Common myeloid progenitor, CD34-positive (primary cell): ENCODE results near the gene C2orf78.

Experiments
- CTCF ChIA-PET: fragments of 350-600 bp; sonication (Branson Sonifier 250); formaldehyde crosslinking; loops from one replicate; lab custom pipeline; 2021; ENCODE audit warnings: antibody characterized with exemption; lab: Charles Lee
- POLR2A ChIA-PET: fragments of 350-600 bp; sonication (Branson Sonifier 250); formaldehyde crosslinking; loops from one replicate; lab custom pipeline; 2021; ENCODE audit warnings: antibody characterized with exemption; lab: Charles Lee
- DNase-seq, 3 donors: peaks; one replicate each; pipeline versions ENCODE4 v3.0.0 to v3.0.0-alpha.2; 2013
- H3K27ac ChIP-seq, 2 experiments: 1 replicate in 1 of 2; 2 replicates in 1 of 2; pipeline ENCODE4 v1.7.0; 2013; ENCODE audit warnings: inconsistent platforms in 2 of 2, low read length in 2 of 2, mild to moderate bottlenecking in 2 of 2, low read depth in 1 of 2, moderate library complexity in 1 of 2; ENCODE audit not compliant: severe bottlenecking in 2 of 2, insufficient read depth in 1 of 2, poor library complexity in 1 of 2
- H3K27me3 ChIP-seq, 5 experiments: replicated peaks in 2 of 5; 1 replicate in 3 of 5; 2 replicates in 2 of 5; pipeline versions ENCODE4 v1.6.1 to v1.7.0; 2013; ENCODE audit warnings: low read length in 4 of 5, mild to moderate bottlenecking in 2 of 5, moderate library complexity in 2 of 5, inconsistent platforms in 1 of 5; ENCODE audit not compliant: insufficient read depth in 5 of 5, control insufficient read depth in 4 of 5
- H3K36me3 ChIP-seq, 4 experiments: 1 replicate in 2 of 4; 2 replicates in 2 of 4; pipeline versions ENCODE4 v1.6.1 to v1.7.0; 2013; ENCODE audit warnings: low read length in 3 of 4, control low read depth in 1 of 4, mild to moderate bottlenecking in 1 of 4; ENCODE audit not compliant: control insufficient read depth in 4 of 4, insufficient read depth in 4 of 4
- H3K4me1 ChIP-seq, 4 experiments: 1 replicate in 3 of 4; 2 replicates in 1 of 4; pipeline versions ENCODE4 v1.6.1 to v1.7.1; 2013; ENCODE audit warnings: low read length in 3 of 4, mild to moderate bottlenecking in 3 of 4, control low read depth in 1 of 4, inconsistent platforms in 1 of 4, moderate library complexity in 1 of 4; ENCODE audit not compliant: control insufficient read depth in 4 of 4, insufficient read depth in 4 of 4; ENCODE audit errors: control extremely low read depth in 1 of 4
- H3K4me3 ChIP-seq, 7 experiments: 1 replicate in 4 of 7; 2 replicates in 3 of 7; pipeline versions ENCODE4 v1.5.1 to v1.7.0; 2013; ENCODE audit warnings: mild to moderate bottlenecking in 7 of 7, low read length in 6 of 7, moderate library complexity in 6 of 7, inconsistent platforms in 2 of 7, low read depth in 2 of 7, control low read depth in 1 of 7; ENCODE audit not compliant: insufficient read depth in 4 of 7, control insufficient read depth in 1 of 7; ENCODE audit errors: extremely low read depth in 1 of 7
- H3K9me3 ChIP-seq, 5 experiments: 1 replicate in 4 of 5; 2 replicates in 1 of 5; pipeline versions ENCODE4 v1.6.1 to v1.7.1; 2013; ENCODE audit warnings: low read length in 4 of 5, mild to moderate bottlenecking in 2 of 5, inconsistent platforms in 1 of 5, low read depth in 1 of 5, moderate library complexity in 1 of 5; ENCODE audit not compliant: control insufficient read depth in 4 of 5, insufficient read depth in 2 of 5; ENCODE audit errors: control extremely low read depth in 1 of 5
- WGBS: methylation state at CpG from one replicate; pipeline ENCODE4 v1.1.5; 2013; ENCODE audit not compliant: insufficient coverage; 5-methylcytosine and 5-hydroxymethylcytosine counted together

Gene C2orf78

DNA sequence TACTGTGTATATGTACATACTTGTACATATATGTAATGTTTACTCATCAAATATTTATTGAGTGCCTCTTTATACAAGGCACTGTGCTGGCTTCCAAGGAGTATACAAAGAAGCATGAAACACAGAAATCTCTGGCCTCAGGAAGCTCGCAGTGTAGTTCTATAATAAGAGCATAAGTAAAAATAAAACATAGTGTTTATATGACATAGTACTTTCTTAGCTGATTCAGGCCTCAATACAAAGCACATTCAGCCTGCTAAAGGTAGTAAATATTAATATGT lies 58.7 kb downstream of the C2orf78 start:
- Histone ChIP-seq H3K36me3 (peaks cover 13 to 44% (median 28%) of the 10 kb centered on the region in 4 experiments), H3K4me3 (no peak overlapping the region), H3K9me3 (no peaks in the 10 kb centered on the region), H3K4me1 (peaks cover 3 to 23% (median 10%) of the 10 kb centered on the region in 4 experiments), H3K27ac (no peak overlapping the region), H3K27me3 (no peaks in the 10 kb centered on the region)
- DNase-seq = no peak
- ChIA-PET POLR2A (no interaction called here), CTCF (interaction anchor here (1.1 to 5.9 kb wide), 3 partner anchors 9 to 78 kb away, joined by 3 to 24 read pairs (median 23); no protein-coding TSS in a partner anchor)
- WGBS = no CpG with 5 or more reads among the region's 1 CpG

DNA sequence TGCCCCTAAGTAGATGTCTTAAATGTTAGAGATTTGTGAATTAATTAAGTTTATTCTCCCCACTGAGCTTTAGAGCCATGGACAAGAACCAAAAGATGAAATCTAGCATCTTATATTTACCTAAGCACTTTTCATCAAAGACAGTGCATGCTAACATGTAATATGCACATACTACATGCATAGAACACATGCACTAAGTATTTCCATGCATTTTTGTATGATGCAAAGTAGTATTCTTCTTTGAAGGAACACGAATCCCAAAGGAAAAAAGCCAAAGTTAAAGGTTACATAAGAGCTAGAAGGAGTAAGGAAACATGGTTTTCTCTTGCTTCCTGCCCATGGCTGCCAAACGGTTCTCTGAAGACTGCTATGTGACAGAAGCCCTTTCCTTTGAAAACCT lies 60.1 kb downstream of the C2orf78 start:
- ChIA-PET CTCF (interaction anchor here (0.8 to 5.9 kb wide), 4 partner anchors 11 to 163 kb away, joined by 3 to 24 read pairs (median 14); partner anchors contain the start of gene STAMBP), POLR2A (interaction anchor here (1.1 kb wide), 1 partner anchor 71 kb away, joined by 3 read pairs; no protein-coding TSS in a partner anchor)
- H3K9me3 ChIP-seq = no peaks in the 10 kb centered on the region
- peaks cover 0 to 14% (median 2%) of the 10 kb centered on the region in 4 experiments for H3K4me1 ChIP-seq
- no peaks in the 10 kb centered on the region for H3K27me3 ChIP-seq
- no peak overlapping the region for H3K27ac ChIP-seq
- WGBS = 5% methylated on average over 2 of the region's 2 CpGs
- H3K4me3 ChIP-seq = no peak overlapping the region
- peaks cover 19 to 53% (median 32%) of the 10 kb centered on the region in 4 experiments for H3K36me3 ChIP-seq
- no peak for DNase-seq

DNA sequence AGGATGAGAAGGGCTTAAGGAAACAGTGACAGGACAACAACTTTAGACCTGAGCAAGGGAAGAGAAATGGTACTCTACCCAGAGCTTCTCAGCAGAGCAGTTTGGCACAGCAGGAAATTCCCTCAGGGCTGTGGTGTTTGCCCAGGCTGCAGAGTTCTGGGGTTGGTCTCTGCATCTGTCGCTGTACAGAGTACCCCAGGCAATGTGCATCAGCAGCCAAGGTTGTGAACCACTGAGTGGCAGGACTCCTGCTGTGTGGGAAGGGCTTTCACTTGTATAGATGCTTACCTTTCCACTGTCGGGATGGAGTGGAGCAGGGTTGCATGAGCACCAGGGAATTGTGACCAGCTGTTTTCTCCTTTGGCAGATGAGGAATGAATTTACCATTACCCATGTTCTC lies 66.0 kb downstream of the C2orf78 start:
- no peaks in the 10 kb centered on the region for H3K9me3 ChIP-seq
- H3K27me3 ChIP-seq = no peaks in the 10 kb centered on the region
- ChIA-PET POLR2A (no interaction called here), CTCF (no interaction called here)
- no peak for DNase-seq
- no peak overlapping the region for H3K27ac ChIP-seq
- WGBS = 90% methylated on average over 2 of the region's 2 CpGs
- peaks cover 30 to 87% (median 57%) of the 10 kb centered on the region in 4 experiments for H3K36me3 ChIP-seq
- no peak overlapping the region for H3K4me3 ChIP-seq
- H3K4me1 ChIP-seq = no peaks in the 10 kb centered on the region

DNA sequence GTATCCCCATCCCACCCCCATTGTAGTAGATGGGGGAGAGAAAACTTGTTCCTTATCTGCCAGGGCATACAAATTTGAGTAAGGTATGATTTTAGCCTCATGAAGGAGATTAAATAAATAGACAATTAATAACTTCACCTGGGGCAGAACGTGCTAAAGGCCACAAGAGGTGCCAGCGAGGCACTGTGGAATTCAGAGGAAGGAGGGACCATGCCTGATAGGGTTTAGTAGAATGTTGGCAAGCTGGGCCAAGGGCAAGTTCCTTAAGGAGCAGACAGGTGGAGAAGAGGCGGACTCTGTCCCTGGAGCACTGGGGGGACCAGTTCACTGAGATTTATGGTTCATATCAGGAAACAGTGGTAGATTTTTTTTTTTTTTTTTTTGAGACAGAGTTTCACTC lies 67.3 kb downstream of the C2orf78 start:
- peak in 2 of 3 donors; percentile 54 to 55 for DNase-seq
- Histone ChIP-seq H3K27ac (no peak overlapping the region), H3K4me1 (no peaks in the 10 kb centered on the region), H3K4me3 (no peak overlapping the region), H3K36me3 (peaks cover 31 to 89% (median 59%) of the 10 kb centered on the region in 4 experiments), H3K27me3 (no peaks in the 10 kb centered on the region), H3K9me3 (no peaks in the 10 kb centered on the region)
- ChIA-PET CTCF (interaction anchor here (0.7 to 1.3 kb wide), 2 partner anchors 30 to 295 kb away, joined by 3 read pairs; no protein-coding TSS in a partner anchor), POLR2A (no interaction called here)
- WGBS = 85% methylated on average over 2 of the region's 3 CpGs

DNA sequence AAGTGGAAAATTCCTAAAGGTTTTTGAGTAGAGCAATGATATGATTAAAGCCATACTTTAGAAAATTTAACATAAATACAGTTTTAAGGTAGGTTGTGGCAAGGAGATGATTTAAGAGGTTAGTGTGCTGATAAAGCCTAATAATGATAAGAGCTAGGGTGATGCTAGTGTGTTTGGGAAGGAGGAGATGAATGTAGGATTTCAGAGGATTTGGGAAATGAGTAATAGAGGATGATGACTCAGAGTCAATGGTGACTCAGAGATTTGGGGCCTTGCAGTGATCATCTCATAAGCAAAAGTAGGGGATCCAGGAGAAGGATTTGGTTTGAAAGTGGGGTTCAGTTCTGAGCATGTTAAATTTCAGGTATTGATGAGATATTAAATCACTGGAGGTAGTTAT lies 68.0 kb downstream of the C2orf78 start:
- no peak for DNase-seq
- H3K27me3 ChIP-seq = no peaks in the 10 kb centered on the region
- peaks cover 31 to 89% (median 61%) of the 10 kb centered on the region in 4 experiments for H3K36me3 ChIP-seq
- H3K4me3 ChIP-seq = no peak overlapping the region
- no peaks in the 10 kb centered on the region for H3K9me3 ChIP-seq
- POLR2A ChIA-PET = no interaction called here
- CTCF ChIA-PET = interaction anchor here (0.7 to 1.3 kb wide), 2 partner anchors 31 to 295 kb away, joined by 3 read pairs; no protein-coding TSS in a partner anchor
- H3K27ac ChIP-seq = no peak overlapping the region
- no peaks in the 10 kb centered on the region for H3K4me1 ChIP-seq

DNA sequence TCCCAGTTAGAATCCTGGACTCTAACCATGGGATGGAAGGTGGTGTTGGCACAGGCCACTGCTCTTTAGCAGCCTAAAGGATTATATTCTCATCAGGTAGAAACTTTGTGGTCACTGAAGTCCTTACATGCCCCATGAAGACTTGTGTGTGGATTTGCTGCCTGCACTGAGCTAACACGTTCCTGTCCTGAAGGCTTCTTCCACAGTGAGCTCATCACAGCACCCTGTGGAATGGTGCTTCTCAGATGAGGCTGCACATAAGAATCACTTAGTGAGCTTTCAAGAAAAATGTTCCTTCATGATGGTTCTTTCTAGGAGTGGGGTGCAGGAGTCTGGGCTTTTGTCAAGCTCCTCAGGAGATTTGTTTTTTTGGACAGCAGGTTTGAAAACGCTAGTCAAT lies 71.5 kb downstream of the C2orf78 start:
- CTCF ChIA-PET = interaction anchor here (1.2 to 1.6 kb wide), 2 partner anchors 10 to 38 kb away, joined by 3 to 4 read pairs; no protein-coding TSS in a partner anchor
- DNase-seq = no peak
- H3K4me3 ChIP-seq = no peak overlapping the region
- peaks cover 17 to 85% (median 53%) of the 10 kb centered on the region in 4 experiments for H3K36me3 ChIP-seq
- POLR2A ChIA-PET = no interaction called here
- no peak overlapping the region for H3K27ac ChIP-seq
- H3K9me3 ChIP-seq = no peaks in the 10 kb centered on the region
- WGBS = no CpG with 5 or more reads among the region's 2 CpGs
- H3K4me1 ChIP-seq = no peaks in the 10 kb centered on the region
- no peaks in the 10 kb centered on the region for H3K27me3 ChIP-seq

DNA sequence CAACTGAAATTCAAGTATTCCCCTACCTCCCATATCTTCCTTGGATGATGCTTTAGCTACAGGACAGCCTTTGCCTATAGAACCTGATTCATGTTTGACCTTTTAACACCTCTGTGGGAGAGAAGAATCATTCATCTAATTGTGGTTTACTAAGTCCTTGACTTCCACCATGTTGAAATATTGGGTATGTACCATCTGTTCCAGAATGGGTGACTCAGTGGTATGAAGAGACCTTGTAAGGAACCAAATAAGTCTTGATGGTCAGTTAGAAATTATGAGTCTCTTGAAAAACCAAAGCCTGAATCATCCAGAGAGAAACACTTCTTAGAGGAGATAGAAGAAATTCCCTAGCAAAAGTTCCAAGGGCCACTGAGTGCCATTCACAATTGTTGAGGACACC lies 72.2 kb downstream of the C2orf78 start:
- no peak for DNase-seq
- Histone ChIP-seq H3K4me1 (no peaks in the 10 kb centered on the region), H3K4me3 (no peak overlapping the region), H3K27me3 (no peaks in the 10 kb centered on the region), H3K36me3 (peaks cover 22 to 89% (median 58%) of the 10 kb centered on the region in 4 experiments), H3K27ac (no peak overlapping the region), H3K9me3 (no peaks in the 10 kb centered on the region)
- ChIA-PET CTCF (interaction anchor here (1.2 kb wide), 1 partner anchor 37 kb away, joined by 3 read pairs; no protein-coding TSS in a partner anchor), POLR2A (no interaction called here)
